CD4-positive, alpha-beta memory T cell (primary cell): Measurements from ENCODE around the gene SLC39A11. TPM values are rescaled to one million over a fixed set of nuclear protein-coding genes. Genes with fewer than 3 reads are reported as not detected.
"Not testable (repeated sequence)": the region's sequence is repeated elsewhere in the genome, so short reads cannot be mapped to it uniquely, and the experiment has no call there.

Experiments used
- CTCF ChIA-PET: fragments of 350-600 bp; sonication (Branson Sonifier 250); formaldehyde crosslinking; loops from one replicate; lab custom pipeline; 2021; ENCODE audit warnings: inconsistent platforms; ENCODE audit not compliant: partially characterized antibody; lab: Charles Lee
- POLR2A ChIA-PET: fragments of 350-600 bp; sonication (Branson Sonifier 250); formaldehyde crosslinking; loops from one replicate; lab custom pipeline; 2021; ENCODE audit not compliant: partially characterized antibody; lab: Charles Lee
- DNase-seq, 5 donors: peaks; one replicate each; pipeline versions ENCODE4 v3.0.0 to v3.0.0-alpha.2; 2020 to 2022; ENCODE audit warnings: mixed read lengths in 1 of 5
- H3K27ac ChIP-seq: one replicate; pipeline ENCODE4 v1.7.0; 2013; ENCODE audit warnings: low read depth, low read length
- H3K27me3 ChIP-seq: 2 replicates; pipeline ENCODE4 v1.7.0; 2013; ENCODE audit warnings: mild to moderate bottlenecking, low read length, moderate library complexity; ENCODE audit not compliant: insufficient read depth
- H3K36me3 ChIP-seq: 2 replicates; pipeline ENCODE4 v1.7.0; 2013; ENCODE audit warnings: mild to moderate bottlenecking, low read length, moderate library complexity; ENCODE audit not compliant: insufficient read depth
- H3K4me1 ChIP-seq: 2 replicates; pipeline ENCODE4 v1.7.0; 2013; ENCODE audit warnings: mild to moderate bottlenecking, low read length, moderate library complexity; ENCODE audit not compliant: insufficient read depth
- H3K4me3 ChIP-seq, 2 donors: one replicate each; pipeline ENCODE4 v1.7.0; 2013; ENCODE audit warnings: low read length in 2 of 2, mild to moderate bottlenecking in 1 of 2
- H3K9me3 ChIP-seq, 2 donors: one replicate each; pipeline ENCODE4 v1.7.0; 2013; ENCODE audit warnings: low read length in 2 of 2, control low read depth in 1 of 2; ENCODE audit not compliant: control insufficient read depth in 1 of 2
- H3K27ac Mint-ChIP-seq, 7 donors: one replicate each; pipeline ENCODE4 v1.8.0; 2020 to 2021; ENCODE audit warnings: mixed read lengths in 7 of 7, mild to moderate bottlenecking in 6 of 7, inconsistent platforms in 3 of 7, moderate library complexity in 3 of 7
- H3K27me3 Mint-ChIP-seq, 2 donors: one replicate each; pipeline ENCODE4 v1.8.0; 2020 to 2021; ENCODE audit warnings: mixed read lengths in 2 of 2
- H3K36me3 Mint-ChIP-seq, 2 donors: one replicate each; pipeline ENCODE4 v1.8.0; 2020 to 2021; ENCODE audit warnings: mixed read lengths in 2 of 2, inconsistent platforms in 1 of 2, mild to moderate bottlenecking in 1 of 2
- H3K4me1 Mint-ChIP-seq, 4 donors: one replicate each; pipeline ENCODE4 v1.8.0; 2020 to 2021; ENCODE audit warnings: mixed read lengths in 4 of 4, mild to moderate bottlenecking in 1 of 4
- H3K4me3 Mint-ChIP-seq, 8 donors: one replicate each; pipeline ENCODE4 v1.8.0; 2020 to 2021; ENCODE audit warnings: mixed read lengths in 8 of 8, mild to moderate bottlenecking in 7 of 8, moderate library complexity in 6 of 8, inconsistent platforms in 3 of 8
- H3K9me3 Mint-ChIP-seq, 8 donors: one replicate each; pipeline ENCODE4 v1.8.0; 2020 to 2021; ENCODE audit warnings: mixed read lengths in 8 of 8, mild to moderate bottlenecking in 5 of 8, inconsistent platforms in 3 of 8, moderate library complexity in 1 of 8
- intact Hi-C: fragments of 100-400 bp; cut with micrococcal nuclease; formaldehyde crosslinking; loops from one replicate; pipeline ENCODE4 v1.15.1; 2023
- polyA plus RNA-seq, 2 donors: library from polyadenylated mRNA; unstranded; fragments of 300-500 nt; fragmentation: Illumina TruSeq; gene quantifications; one replicate each; pipeline ENCODE4 v1.2.3, GENCODE V29; 2021
- total RNA-seq, 2 experiments: library from RNA; stranded (reverse); gene quantifications; one replicate each; pipeline ENCODE4 v1.2.3, GENCODE V29; 2021

The SLC39A11 gene
- total and polyA plus RNA-seq, 4 experiments from 2014 or later = 15.9 to 23.7 (median 20.4) TPM

GRCh38 chr17:72898725-72899124 lies 193.8 kb downstream of the SLC39A11 start:
- H3K4me3 Mint-ChIP-seq = no peak overlapping the region
- ChIA-PET CTCF (no interaction called here), POLR2A (no interaction called here)
- peaks cover 11 to 21% of the 10 kb centered on the region in 2 donors for H3K36me3 Mint-ChIP-seq
- intact Hi-C loops = no loop called here
- Histone ChIP-seq H3K9me3 (no peaks in the 10 kb centered on the region), H3K4me3 (no peak overlapping the region), H3K27ac (no peak overlapping the region), H3K36me3 (no peaks in the 10 kb centered on the region), H3K4me1 (no peaks in the 10 kb centered on the region), H3K27me3 (no peaks in the 10 kb centered on the region)
- no peak for DNase-seq
- H3K27ac Mint-ChIP-seq = no peak overlapping the region
- no peaks in the 10 kb centered on the region for H3K27me3 Mint-ChIP-seq
- no peaks in the 10 kb centered on the region for H3K4me1 Mint-ChIP-seq
- no peaks in the 10 kb centered on the region for H3K9me3 Mint-ChIP-seq

- H3K27me3 Mint-ChIP-seq, CTCF ChIA-PET, H3K4me3 ChIP-seq, H3K9me3 Mint-ChIP-seq, intact Hi-C loops, H3K4me1 ChIP-seq, H3K27me3 ChIP-seq, H3K27ac ChIP-seq, H3K36me3 ChIP-seq, DNase-seq, H3K27ac Mint-ChIP-seq, H3K9me3 ChIP-seq, POLR2A ChIA-PET, H3K4me3 Mint-ChIP-seq, H3K4me1 Mint-ChIP-seq: not testable (repeated sequence)
- peaks cover 14 to 25% of the 10 kb centered on the region in 2 donors for H3K36me3 Mint-ChIP-seq
Observed at GRCh38 chr17:72896288-72896687, 196.2 kb downstream of the SLC39A11 start.

- Mint-ChIP-seq H3K36me3 (peaks cover 20 to 46% of the 10 kb centered on the region in 2 donors), H3K27me3 (no peaks in the 10 kb centered on the region), H3K9me3 (peaks cover 0 to 2% (median 0%) of the 10 kb centered on the region in 8 donors), H3K4me1 (no peaks in the 10 kb centered on the region), H3K4me3 (no peak overlapping the region), H3K27ac (no peak overlapping the region)
- intact Hi-C loops = no loop called here
- Histone ChIP-seq H3K27me3 (no peaks in the 10 kb centered on the region), H3K27ac (no peak overlapping the region), H3K36me3 (no peaks in the 10 kb centered on the region), H3K4me3 (no peak overlapping the region), H3K4me1 (no peaks in the 10 kb centered on the region), H3K9me3 (no peaks in the 10 kb centered on the region)
- no peak for DNase-seq
- CTCF ChIA-PET = no interaction called here
- POLR2A ChIA-PET = no interaction called here
Observed at GRCh38 chr17:72891627-72892026, 200.9 kb downstream of the SLC39A11 start.

- Mint-ChIP-seq H3K9me3 (peaks cover 0 to 2% (median 0%) of the 10 kb centered on the region in 8 donors), H3K4me1 (no peaks in the 10 kb centered on the region), H3K36me3 (peaks cover 25 to 55% of the 10 kb centered on the region in 2 donors), H3K4me3 (no peak overlapping the region), H3K27me3 (no peaks in the 10 kb centered on the region), H3K27ac (no peak overlapping the region)
- Histone ChIP-seq H3K4me1 (no peaks in the 10 kb centered on the region), H3K27ac (no peak overlapping the region), H3K4me3 (no peak overlapping the region), H3K36me3 (no peaks in the 10 kb centered on the region), H3K27me3 (no peaks in the 10 kb centered on the region), H3K9me3 (no peaks in the 10 kb centered on the region)
- DNase-seq = no peak
- CTCF ChIA-PET = no interaction called here
- intact Hi-C loops = no loop called here
- POLR2A ChIA-PET = no interaction called here
Observed at GRCh38 chr17:72890711-72891110, 201.8 kb downstream of the SLC39A11 start.

- Histone ChIP-seq H3K36me3 (no peaks in the 10 kb centered on the region), H3K4me3 (no peak overlapping the region), H3K27me3 (no peaks in the 10 kb centered on the region), H3K27ac (no peak overlapping the region), H3K4me1 (no peaks in the 10 kb centered on the region), H3K9me3 (no peaks in the 10 kb centered on the region)
- no peak for DNase-seq
- peaks cover 36 to 70% of the 10 kb centered on the region in 2 donors for H3K36me3 Mint-ChIP-seq
- no peaks in the 10 kb centered on the region for H3K4me1 Mint-ChIP-seq
- intact Hi-C loops = no loop called here
- no peaks in the 10 kb centered on the region for H3K27me3 Mint-ChIP-seq
- peaks cover 0 to 2% (median 0%) of the 10 kb centered on the region in 8 donors for H3K9me3 Mint-ChIP-seq
- CTCF ChIA-PET = no interaction called here
- no peak overlapping the region for H3K27ac Mint-ChIP-seq
- H3K4me3 Mint-ChIP-seq = no peak overlapping the region
- POLR2A ChIA-PET = no interaction called here
Observed at GRCh38 chr17:72887917-72888316, 204.6 kb downstream of the SLC39A11 start.

GRCh38 chr17:72887322-72887721 lies 205.2 kb downstream of the SLC39A11 start:
- Histone ChIP-seq H3K9me3 (no peaks in the 10 kb centered on the region), H3K4me1 (no peaks in the 10 kb centered on the region), H3K27ac (no peak overlapping the region), H3K36me3 (no peaks in the 10 kb centered on the region), H3K27me3 (no peaks in the 10 kb centered on the region), H3K4me3 (no peak overlapping the region)
- intact Hi-C loops = no loop called here
- Mint-ChIP-seq H3K27ac (no peak overlapping the region), H3K4me3 (no peak overlapping the region), H3K4me1 (no peaks in the 10 kb centered on the region), H3K27me3 (no peaks in the 10 kb centered on the region), H3K9me3 (peaks cover 0 to 5% (median 3%) of the 10 kb centered on the region in 8 donors), H3K36me3 (peaks cover 38 to 74% of the 10 kb centered on the region in 2 donors)
- ChIA-PET POLR2A (no interaction called here), CTCF (no interaction called here)
- DNase-seq = no peak

GRCh38 chr17:72886622-72887021 lies 205.9 kb downstream of the SLC39A11 start:
- Mint-ChIP-seq H3K27ac (no peak overlapping the region), H3K4me1 (no peaks in the 10 kb centered on the region), H3K4me3 (no peak overlapping the region), H3K36me3 (peaks cover 39 to 81% of the 10 kb centered on the region in 2 donors), H3K9me3 (peaks cover 0 to 10% (median 6%) of the 10 kb centered on the region in 8 donors), H3K27me3 (no peaks in the 10 kb centered on the region)
- CTCF ChIA-PET = no interaction called here
- Histone ChIP-seq H3K4me1 (no peaks in the 10 kb centered on the region), H3K9me3 (no peaks in the 10 kb centered on the region), H3K27me3 (no peaks in the 10 kb centered on the region), H3K4me3 (no peak overlapping the region), H3K27ac (no peak overlapping the region), H3K36me3 (no peaks in the 10 kb centered on the region)
- intact Hi-C loops = no loop called here
- DNase-seq = no peak
- POLR2A ChIA-PET = no interaction called here

GRCh38 chr17:72884066-72884465 lies 208.4 kb downstream of the SLC39A11 start:
- H3K4me1 ChIP-seq = no peaks in the 10 kb centered on the region
- H3K27me3 ChIP-seq = no peaks in the 10 kb centered on the region
- H3K9me3 Mint-ChIP-seq = peaks cover 0 to 32% (median 18%) of the 10 kb centered on the region in 8 donors
- no peak overlapping the region for H3K4me3 Mint-ChIP-seq
- DNase-seq = no peak
- H3K36me3 Mint-ChIP-seq = peaks cover 44 to 76% of the 10 kb centered on the region in 2 donors
- intact Hi-C loops = no loop called here
- ChIA-PET CTCF (no interaction called here), POLR2A (no interaction called here)
- H3K27ac Mint-ChIP-seq = no peak overlapping the region
- H3K27me3 Mint-ChIP-seq = no peaks in the 10 kb centered on the region
- H3K36me3 ChIP-seq = no peaks in the 10 kb centered on the region
- no peaks in the 10 kb centered on the region for H3K9me3 ChIP-seq
- no peak overlapping the region for H3K4me3 ChIP-seq
- H3K4me1 Mint-ChIP-seq = no peaks in the 10 kb centered on the region
- H3K27ac ChIP-seq = no peak overlapping the region
